GM18526 (cell line): ENCODE data around the gene R3HDM4.

Source experiments
- POLR2A ChIP-seq: IDR thresholded peaks from 3 replicates; pipeline ENCODE4 v1.6.1; 2011; ENCODE audit not compliant: insufficient read length; ENCODE audit errors: extremely low read depth

Gene R3HDM4

DNA sequence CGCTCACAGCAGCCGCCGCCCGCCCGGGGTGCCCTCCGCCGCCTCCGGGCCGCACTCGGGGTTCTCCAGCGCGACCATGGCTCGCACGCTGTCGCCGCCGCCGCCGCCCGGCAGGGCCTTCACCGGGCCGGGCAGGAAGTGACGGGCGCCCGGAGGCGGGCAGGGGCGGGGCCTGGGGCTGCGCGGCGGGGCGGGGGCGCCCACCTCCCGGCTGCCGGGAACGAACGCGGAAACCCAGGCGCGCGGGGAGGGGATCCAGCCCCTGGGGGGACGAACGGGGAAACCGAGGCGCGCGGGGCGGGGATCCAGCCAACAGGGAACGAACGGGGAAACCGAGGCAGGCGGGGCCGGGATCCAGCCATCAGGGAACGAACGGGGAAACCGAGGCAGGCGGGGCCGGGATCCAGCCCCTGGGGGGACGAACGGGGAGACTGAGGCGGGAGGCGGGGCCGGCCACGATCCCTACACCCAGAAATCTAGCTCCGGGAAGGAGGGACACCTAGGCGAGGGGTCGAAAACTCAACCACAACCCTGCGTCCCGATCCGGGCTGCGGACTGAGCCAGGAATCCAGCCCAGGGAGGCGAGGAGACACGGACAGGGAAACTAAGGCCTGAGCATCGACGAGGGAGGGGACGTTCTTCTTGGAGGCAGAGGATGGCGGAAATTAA is at the start of gene R3HDM4:
Gene R3HDM4, minus strand, starts transcription at position 140 of the 669 bp plus-strand sequence. Its CDS starts 62 bp downstream, at position 78.
- TF ChIP-seq POLR2A = peak; percentile 66

DNA sequence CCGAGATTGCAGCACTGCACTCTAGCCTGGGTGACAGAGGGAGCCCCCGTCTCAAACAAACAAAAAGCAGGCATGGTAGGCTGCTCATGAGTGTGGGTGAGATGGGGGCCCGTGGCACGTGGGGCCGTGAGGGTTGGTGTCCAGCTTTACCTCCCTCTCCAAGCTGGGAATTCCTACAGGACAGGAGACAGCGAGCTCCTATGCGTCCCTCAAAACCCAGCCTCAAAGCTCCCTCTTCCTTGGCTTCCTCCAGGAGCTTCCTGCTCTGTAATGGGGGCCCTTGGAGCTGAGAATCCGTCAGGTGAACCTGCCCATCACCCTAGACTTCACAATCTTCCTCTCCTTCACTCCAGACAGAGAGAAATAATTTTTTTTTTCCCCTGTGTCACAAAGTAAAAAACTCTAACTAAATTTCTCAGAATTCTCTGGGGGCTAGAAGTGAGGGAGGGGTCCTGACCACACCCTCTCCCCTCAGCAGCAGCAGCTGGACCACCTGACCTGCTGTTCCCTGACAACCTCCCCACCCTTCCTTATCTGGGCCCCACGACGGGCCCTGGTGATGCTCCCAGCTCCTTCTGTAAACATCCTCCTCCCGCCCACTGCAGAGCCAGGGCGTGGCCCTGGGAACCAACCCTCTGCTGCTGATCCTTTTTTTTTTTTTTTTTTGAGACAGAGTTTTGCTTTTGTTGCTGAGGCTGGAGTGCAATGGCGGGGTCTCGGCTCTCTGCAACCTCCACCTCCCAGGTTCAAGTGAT is 49.0 kb upstream of the R3HDM4 start:
- TF ChIP-seq POLR2A = no peak

DNA sequence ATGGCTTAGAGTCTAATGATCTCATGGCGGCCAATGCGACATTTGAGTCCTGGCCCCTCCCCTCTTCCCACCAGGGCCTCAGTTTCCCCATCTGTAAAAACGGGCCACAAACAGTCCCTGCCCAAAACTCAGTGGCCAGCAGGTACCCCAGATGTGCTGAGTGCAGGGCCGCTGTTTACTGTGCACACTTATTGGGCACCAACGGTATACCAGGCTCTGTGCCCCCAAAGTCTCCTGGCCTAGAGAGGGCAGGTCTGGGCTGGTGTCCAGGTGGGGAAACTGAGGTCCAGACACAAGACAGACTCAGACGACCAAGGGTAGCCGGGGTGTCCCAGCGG is 47.6 kb upstream of the R3HDM4 start:
- no peak for TF ChIP-seq POLR2A

DNA sequence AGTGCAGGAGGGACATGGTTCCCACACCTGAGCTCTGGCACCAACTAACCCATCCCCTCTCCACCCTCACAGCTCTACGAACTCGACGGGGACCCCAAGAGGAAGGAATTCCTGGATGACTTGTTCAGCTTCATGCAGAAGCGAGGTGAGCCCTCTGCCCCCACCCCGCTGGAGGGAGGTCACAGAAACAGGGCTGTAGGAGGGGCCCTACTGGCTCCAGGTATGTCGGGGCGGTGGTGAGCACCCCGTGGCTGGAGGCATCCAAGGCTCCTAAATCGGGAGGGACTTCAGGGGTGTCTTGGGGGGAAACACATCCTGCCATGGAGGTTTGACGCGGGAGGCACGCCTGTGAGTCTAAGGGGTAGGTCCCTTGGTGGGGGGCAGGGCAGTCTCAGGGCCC is 47.0 kb upstream of the R3HDM4 start:
- no peak for TF ChIP-seq POLR2A

DNA sequence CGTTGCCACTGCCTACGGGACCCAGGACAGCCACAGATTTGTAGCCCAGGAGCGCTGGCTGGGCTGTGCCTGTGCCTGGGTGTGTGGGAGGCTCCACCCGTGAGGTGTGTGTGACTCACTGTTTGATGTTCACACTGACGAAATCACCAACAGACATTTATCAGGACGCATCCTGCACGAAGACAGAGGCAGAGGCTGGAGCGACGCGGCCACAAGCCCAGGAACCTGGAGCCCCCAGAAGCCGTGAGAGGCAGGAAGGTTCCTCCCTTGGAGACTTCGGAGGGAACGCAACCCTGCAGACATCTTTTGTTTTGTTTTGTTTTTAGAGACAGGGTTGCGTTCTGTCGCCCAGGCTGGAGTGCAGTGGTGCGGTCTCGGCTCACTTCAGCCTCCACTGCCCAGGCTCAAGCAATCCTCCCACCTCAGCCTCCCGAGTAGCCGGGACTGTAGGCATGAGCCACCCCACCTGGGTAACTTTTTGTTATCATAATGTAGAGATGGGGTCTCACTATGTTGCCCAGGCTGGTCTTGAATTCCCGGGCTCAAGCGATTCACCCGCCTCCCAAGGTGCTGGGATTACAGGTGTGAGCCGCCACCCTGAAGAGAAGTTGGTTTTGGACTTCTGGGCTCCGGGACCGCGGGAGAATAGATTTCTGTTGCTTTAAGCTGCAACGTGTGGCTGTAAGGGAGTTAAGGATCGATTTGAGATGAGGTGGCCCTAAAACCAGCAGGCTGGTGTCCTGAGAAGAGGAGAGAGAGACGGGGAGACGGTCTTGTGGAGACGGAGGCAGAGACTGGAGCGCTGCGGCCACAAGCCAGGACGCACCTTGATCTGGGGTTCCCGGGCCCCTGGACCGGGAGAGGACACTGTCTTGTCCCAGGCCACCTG is 46.2 kb upstream of the R3HDM4 start:
- no peak for TF ChIP-seq POLR2A

DNA sequence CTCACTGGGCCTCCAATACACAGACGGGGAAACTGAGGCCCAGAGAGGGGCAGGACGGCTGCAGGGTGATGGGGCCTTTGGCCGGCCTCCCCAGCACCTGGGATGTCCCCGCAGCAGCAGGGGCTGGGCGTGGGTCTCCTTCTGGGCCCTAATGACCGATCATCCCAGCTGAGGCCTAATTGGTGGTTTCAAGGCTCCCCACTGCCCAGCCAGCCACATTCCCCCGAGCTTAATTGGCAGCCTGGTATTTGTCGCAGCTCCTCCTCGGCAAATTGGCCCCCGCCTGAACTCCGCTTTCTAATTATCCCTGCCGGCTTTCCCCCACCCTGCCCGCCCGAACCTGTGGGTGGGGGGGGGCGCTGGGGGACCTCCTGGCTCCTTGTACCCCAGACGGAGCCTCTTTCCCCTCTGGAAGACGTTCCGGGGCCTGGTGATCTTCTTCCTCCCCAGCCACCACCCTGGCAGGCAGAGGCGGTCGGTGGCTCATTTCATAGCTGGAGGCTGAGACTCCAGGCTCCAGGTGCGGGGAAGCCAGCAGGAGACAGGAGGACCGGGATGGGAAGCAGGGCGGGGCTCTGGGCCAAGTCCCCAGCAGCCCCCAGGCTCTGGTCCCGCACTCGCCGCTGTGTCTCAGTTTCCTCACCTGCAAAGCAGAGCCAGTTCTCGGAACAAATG is 43.9 kb upstream of the R3HDM4 start:
- TF ChIP-seq POLR2A = no peak

DNA sequence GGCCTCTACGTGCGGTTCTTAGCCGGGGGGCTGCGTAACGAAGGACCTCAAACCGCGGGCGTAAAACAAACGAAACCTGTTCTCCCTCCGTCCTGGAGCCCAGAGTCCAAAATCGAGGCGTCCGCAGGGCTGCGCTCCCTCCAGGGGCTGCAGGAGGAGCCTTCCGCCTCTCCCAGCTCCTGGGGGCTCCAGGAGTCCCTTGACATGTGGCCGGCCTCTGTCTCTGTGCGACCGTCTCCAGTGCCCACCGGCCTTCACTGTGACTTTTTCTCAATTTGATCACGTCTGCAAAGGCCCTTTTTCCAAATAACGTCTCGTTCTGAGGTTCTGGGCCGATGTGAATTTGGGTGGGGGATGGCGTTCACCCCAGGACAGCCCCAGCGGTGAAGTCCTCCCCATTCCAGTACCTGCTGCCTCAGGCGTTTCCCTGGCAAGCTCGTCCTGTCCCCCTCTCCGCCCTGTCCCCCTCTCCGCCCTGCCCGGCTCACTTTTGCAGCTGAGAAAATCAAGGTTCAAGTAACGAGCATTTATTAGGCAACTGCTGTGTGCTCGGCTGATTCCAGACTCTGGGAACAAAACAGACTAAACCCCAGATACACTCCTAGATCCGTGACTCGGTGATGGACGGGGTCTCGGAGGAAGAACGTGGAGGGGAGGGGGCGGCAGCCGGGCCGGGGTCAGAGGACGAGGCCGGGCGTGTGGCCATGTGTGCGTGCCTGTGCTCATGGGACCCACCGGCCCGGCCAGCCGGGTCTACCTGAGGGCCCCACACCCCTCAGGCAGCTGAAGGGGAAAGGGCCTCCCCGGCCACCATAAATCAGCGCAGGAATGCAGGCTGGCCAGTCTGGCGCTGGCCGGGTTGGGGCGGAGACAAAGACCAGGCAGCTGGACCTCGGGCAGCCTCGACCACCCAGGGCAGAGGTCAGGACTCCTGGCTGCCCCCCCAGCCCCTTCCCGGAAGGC is 43.1 kb upstream of the R3HDM4 start:
- no peak for TF ChIP-seq POLR2A

DNA sequence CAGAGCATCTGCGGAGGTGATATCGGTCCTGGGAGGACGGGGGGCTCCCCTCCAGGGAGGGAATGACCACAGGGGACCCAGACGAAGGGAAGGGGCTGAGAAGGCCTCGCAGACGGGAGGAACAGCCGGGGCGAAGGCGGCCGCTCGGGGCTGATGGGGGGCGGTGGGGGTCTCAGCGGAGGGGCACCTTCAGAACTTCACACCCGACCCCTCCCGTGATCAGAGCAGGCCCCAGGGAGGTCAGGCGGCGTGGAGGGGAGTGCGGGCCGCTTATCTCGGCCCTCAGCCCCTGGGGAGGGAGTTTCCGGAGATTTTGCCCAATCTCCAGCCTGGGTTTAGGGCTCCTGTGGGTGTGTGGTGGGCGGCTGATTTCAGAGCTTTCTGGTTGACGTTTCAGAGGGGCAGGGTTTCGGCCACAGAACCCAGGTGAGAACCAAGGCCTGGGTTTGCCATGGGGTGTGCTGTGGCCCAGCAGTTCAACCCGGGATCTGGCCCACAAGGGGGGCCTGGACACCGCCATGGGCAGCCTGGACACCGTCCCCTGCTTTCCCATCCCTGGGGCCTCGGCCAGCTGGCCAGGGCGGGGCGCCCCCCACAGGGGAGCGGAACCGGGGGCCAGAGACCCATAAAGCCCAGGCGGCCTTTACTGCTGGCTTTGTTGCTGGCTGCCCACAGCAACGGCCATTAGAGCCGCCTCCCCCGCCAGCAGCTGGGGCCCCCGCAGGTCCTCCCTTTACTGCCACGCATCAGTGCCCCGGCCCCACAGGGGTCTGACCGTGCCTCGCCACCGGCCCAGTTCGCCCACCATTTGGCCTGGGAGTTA is 41.9 kb upstream of the R3HDM4 start:
- TF ChIP-seq POLR2A = no peak

DNA sequence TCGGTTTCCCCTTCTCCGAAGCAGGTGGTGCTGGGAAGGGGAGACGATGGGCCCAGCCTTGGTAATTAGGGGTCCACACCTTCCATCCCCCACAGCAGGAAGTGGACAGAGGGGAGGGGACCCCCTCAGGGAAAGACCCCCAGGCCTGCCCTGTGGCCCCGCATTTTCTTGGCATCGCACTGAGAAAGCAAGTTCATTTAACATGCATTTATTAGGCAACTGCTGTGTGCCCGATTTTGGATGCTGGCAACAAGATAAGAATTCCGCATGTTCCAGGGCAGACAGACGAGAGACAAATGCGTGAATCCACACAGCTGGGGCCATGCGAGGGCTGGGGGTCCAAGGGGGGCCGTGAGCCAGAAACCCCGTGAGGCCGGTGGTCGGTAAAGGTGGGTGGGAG is 41.3 kb upstream of the R3HDM4 start:
- TF ChIP-seq POLR2A = no peak

DNA sequence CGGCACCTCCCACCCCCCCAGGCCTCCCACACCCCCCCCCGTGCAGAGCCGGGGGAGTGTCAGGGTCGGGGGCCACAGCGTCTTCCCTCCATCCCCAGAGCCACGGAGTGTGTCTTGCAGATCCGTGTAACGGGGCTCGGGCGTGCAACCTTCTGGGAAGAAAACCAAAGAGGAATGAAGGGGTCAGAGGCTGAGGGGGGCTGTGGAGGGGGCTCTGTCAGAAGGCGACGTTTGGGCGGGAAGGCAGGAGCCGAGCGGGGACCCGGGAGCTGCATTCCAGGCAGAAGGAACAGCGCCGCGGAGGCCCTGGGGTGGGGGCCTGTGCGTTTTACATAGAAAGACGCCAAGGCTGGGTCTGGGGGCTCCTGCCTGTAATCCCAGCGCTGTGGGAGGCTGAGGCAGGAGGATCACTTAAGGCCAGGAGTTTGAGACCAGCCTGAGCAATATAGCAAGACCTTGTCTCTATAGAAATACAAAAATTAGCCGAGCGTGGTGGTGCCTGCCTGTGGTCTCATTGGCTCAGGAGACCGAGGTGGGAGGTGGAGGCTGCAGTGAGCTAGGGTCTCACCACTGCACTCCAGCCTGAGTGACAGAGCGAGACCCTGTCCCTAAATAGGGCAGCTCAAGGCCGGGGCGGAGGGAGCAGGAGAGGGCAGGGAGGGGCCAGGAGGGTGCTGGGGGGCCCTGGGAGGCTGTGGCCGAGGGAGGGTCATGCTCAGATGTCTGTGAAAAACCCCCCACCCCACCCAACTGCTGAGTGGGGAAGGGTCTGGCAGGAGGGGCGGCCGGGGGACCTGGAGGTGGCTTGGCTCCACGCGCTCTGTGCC is 40.6 kb upstream of the R3HDM4 start:
- TF ChIP-seq POLR2A = no peak

DNA sequence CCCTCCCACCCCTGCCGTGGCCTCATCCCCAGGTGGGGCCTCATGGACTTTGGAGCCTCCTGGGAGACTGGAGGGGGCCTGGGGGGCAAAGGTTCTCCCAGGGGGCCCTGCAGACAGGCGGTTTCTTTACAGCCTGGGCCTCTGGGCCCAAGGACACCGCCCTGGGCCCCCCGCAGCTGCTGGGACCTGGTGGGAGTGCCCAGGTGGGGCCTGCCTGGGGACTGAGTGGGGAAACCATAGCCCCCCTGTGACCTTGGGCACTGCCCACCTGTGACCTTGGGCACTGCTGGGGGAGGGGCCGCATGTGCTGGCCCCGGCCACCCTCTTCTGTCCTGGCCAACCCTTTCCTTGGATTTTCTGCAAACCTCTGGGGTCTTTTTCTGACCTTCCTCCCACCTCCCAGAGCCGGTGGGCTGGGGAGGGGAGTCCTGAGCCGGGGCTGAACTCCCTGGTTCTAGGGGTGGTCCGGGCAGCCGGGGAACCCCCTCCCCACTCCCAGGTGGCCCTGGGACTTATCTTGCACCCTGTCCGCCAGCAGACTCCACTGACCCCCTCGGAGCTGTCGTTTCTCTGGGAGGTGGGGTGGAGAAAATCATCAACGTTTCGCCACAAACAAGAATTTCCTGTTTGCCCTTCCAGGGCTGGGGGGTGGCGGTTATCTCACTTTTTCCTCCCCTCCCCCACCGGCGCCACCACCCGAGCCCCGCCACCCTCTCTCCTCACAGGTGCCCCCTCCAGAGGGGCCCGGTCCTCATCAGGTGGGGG is 39.8 kb upstream of the R3HDM4 start:
- TF ChIP-seq POLR2A = no peak
